ENCODE data around the gene FASTK. TPM values are rescaled to one million over a fixed set of nuclear protein-coding genes. Genes with fewer than 3 reads are reported as not detected.

The FASTK gene
- total and polyA plus RNA-seq, 2 of the 4 experiments (the other 2 are of a cell fraction) = 53.8 to 115 TPM

- no peak for TF ChIP-seq CTCF (conservative IDR thresholded peaks at IDR 0.05; ENCODE audit: low read depth, low read length)
Measured at GRCh38 chr7:151120896-151121295, 40.3 kb upstream of the FASTK start (continued).

GRCh38 chr7:151119902-151120301, 39.3 kb upstream of the FASTK start:
- H3K9me3 ChIP-seq (ENCODE audit: control insufficient read depth, insufficient read depth, low read length) = no peaks in the 10 kb centered on the region
- H2BK5ac ChIP-seq (ENCODE audit: low read depth, low read length, poor library complexity, severe bottlenecking) = no peak overlapping the region
- DNase-seq = no peak
- no peak overlapping the region for H3K14ac ChIP-seq (replicated peaks; ENCODE audit: low read depth, low read length)
- no peak overlapping the region for H3K18ac ChIP-seq (ENCODE audit: low read depth, low read length)
- ChIA-PET POLR2A (ENCODE audit: unreplicated experiment) (no interaction called here), CTCF (interaction anchor here (0.5 kb wide), 1 partner anchor 31 kb away, joined by 4 read pairs; no protein-coding TSS in a partner anchor)
- H3K9ac ChIP-seq (ENCODE audit: low read depth, low read length) = no peak overlapping the region
- no peak overlapping the region for H3K4ac ChIP-seq (ENCODE audit: low read depth, low read length)
- H2BK15ac ChIP-seq (ENCODE audit: low read depth, low read length) = no peak overlapping the region
- H2BK120ac ChIP-seq (ENCODE audit: low read depth, low read length) = no peak overlapping the region
- no peak overlapping the region for H3K23ac ChIP-seq (ENCODE audit: low read depth, low read length)
- 91% methylated on average over 15 of the region's 27 CpGs; no CpG with 5 or more reads in 1 of the 2 experiments for WGBS, 2 experiments (ENCODE audit: extremely low coverage in 2 of 2, insufficient read length in 1 of 2)
- no peak for ATAC-seq (ENCODE audit: low read depth)
- no peak overlapping the region for H3K4me2 ChIP-seq (ENCODE audit: low read depth, low read length)
- in situ Hi-C loops (cut with MboI; ENCODE audit: low sequenced_read_pairs) (loop anchor here (10.0 to 25.0 kb wide), 2 partner anchors 185 to 333 kb away; no protein-coding TSS in a partner anchor), dilution Hi-C loops (cut with HindIII; ENCODE audit: low sequenced_read_pairs, unreplicated experiment) (no loop called here), intact Hi-C loops (cut with micrococcal nuclease) (loop anchor here (5.0 kb wide), 1 partner anchor 182 kb away; no protein-coding TSS in a partner anchor)
- TF ChIP-seq MXI1 (IDR thresholded peaks at IDR 0.05; ENCODE audit: borderline replicate concordance, low read depth, low read length) (no peak), ELK1 (IDR thresholded peaks at IDR 0.05; ENCODE audit: borderline replicate concordance, low read depth, low read length) (no peak), FOS (IDR thresholded peaks at IDR 0.05; ENCODE audit: low read depth, low read length) (no peak), MAZ (IDR thresholded peaks at IDR 0.05; ENCODE audit: borderline replicate concordance, low read depth, low read length) (no peak), USF2 (IDR thresholded peaks at IDR 0.05; ENCODE audit: low read depth, low read length) (no peak)
- no peak overlapping the region for H3K56ac ChIP-seq (ENCODE audit: extremely low read depth, insufficient read depth, low read length)
- no peaks in the 10 kb centered on the region for H3K27me3 ChIP-seq (ENCODE audit: control insufficient read depth, insufficient read depth, low read length)
- H3K79me1 ChIP-seq (ENCODE audit: low read depth in 1 of 2, low read length in 2 of 2) = peaks cover 14 to 49% of the 10 kb centered on the region in 2 experiments
- H4K91ac ChIP-seq (ENCODE audit: insufficient read depth, low read depth, low read length) = no peak overlapping the region
- H4K8ac ChIP-seq (ENCODE audit: low read depth in 2 of 2, low read length in 2 of 2) = no peak overlapping the region
- H3K36me3 ChIP-seq (ENCODE audit: control insufficient read depth, insufficient read depth, low read length) = peaks cover 65% of the 10 kb centered on the region
- no peak overlapping the region for H3K4me3 ChIP-seq (ENCODE audit: insufficient read depth, low read depth, low read length)
- peak overlapping the region; percentile 63 for H2AK9ac ChIP-seq (replicated peaks; ENCODE audit: low read depth, low read length, poor library complexity)
- no peaks in the 10 kb centered on the region for H3K9me1 ChIP-seq (ENCODE audit: insufficient read depth, low read length)
- H3K27ac ChIP-seq (ENCODE audit: insufficient read depth, low read length) = no peak overlapping the region
- H2AK5ac ChIP-seq (ENCODE audit: low read depth, low read length) = no peak overlapping the region
- H2AFZ ChIP-seq (replicated peaks; ENCODE audit: low read length, poor library complexity) = no peak overlapping the region
- H4K5ac ChIP-seq (ENCODE audit: low read depth, low read length) = no peak overlapping the region
- no TSS peak for BruUV-seq (replicated peaks)
- H2BK20ac ChIP-seq (ENCODE audit: low read depth, low read length) = no peak overlapping the region
- peaks cover 42% of the 10 kb centered on the region for H4K20me1 ChIP-seq (ENCODE audit: insufficient read depth, low read length)
- peaks cover 2% of the 10 kb centered on the region; the same call in 1 of the 2 replicates for H3K4me1 ChIP-seq (ENCODE audit: control insufficient read depth, insufficient read depth, low read length)
